GM21723 (cell line): ENCODE measurements around the gene OCIAD1.
"Not testable (repeated sequence)": the region's sequence is repeated elsewhere in the genome, so short reads cannot be mapped to it uniquely, and the experiment has no call there.

Source experiments
- ATAC-seq: cut with Tn5 transposase; IDR thresholded peaks from one replicate; pipeline ENCODE4 v1.9.1; 2021; ENCODE audit warnings: mild to moderate bottlenecking, moderate library complexity; ENCODE audit not compliant: unreplicated experiment

OCIAD1 gene

DNA sequence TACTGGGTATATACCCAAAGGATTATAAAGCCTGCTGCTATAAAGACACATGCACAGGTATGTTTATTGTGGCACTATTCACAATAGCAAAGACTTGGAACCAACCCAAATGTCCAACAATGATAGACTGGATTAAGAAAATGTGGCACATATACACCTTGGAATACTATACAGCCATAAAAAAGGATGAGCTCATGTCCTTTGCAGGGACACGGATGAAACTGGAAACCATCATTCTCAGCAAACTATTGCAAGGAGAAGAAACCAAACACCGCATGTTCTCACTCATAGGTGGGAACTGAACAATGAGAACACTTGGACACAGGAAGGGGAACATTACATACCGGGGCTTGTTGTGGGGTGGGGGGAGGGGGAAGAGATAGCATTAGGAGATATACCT is 58.9 kb downstream of the OCIAD1 start:
- not testable (repeated sequence) for ATAC-seq

DNA sequence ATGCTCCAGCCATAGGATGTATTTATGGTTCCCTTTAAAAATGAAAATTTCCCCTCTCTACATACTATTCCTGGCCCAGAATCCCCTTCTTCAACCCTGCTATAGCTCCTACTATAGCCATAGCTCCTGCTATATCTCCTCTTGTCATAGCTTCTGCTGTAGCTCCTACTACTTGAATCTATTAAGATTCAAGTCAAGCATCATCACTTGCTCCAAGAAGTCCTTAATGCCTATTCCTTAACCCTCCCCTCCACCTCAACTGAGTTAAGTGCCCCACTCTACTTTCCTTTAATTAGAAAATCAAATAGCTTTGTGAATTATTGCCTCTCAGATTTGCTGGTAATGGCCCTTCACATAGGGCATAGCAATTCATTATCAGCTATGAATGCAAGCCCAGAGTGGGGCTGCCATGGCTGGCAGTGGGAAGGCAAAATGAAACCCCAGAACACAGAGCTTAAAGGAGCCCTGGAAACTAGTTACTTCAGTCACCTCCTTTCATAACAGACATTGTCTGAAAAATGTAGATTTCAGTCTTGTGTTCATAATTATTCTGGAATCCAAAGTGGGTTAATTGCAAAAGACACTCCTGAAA is 60.2 kb downstream of the OCIAD1 start:
- ATAC-seq, result no peak

DNA sequence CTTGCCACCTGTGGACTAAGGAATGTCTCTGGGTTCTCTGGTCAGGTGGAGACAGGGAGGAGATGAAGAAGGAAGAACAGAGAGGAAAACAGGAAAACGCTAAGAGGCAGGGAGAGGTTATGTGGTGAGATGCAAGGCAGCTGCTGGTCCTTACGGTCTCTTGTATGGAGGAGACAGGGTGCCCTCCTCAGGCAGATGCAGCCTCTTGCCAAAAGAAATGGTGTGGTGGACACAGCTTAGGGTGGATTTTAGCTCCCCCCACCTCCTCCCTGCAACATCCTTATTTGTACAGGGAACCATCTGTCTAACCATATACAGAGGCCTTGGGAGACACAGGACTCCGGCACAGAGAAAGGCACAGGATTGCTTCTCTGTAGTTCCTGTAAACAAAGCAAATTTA is 66.0 kb downstream of the OCIAD1 start:
- no peak for ATAC-seq

DNA sequence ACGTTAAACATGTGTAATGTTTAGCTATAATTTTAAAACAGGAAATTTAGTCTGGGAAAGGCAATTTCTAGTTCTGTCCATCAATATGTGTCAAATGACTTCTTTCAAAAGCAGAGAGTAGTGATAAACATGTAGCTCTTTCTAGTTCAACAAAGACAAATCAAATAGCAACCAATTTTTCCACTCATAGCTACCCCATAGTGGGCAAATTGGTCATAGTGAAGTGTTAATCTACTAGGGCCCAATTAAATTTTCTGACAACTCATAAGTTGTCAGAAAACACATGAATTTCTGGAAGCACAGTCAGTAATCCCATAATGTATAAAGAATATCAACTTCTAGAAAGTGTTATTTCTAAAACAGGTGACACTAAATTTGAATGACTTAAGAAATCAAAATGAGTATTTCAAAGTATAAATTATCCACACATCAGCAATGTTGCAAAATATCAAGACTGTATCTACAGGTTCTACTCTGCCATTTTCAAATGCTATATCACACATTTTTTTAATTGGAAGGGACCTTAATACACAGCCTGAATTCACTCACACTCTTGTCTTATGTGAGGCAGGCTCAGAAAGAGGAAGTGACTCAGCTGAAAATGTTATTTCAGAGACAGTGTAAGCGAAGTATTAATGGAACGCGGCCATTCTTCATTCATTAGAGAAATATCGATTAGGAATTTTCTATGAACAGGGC is 68.0 kb downstream of the OCIAD1 start:
- peak; percentile 74 for ATAC-seq

DNA sequence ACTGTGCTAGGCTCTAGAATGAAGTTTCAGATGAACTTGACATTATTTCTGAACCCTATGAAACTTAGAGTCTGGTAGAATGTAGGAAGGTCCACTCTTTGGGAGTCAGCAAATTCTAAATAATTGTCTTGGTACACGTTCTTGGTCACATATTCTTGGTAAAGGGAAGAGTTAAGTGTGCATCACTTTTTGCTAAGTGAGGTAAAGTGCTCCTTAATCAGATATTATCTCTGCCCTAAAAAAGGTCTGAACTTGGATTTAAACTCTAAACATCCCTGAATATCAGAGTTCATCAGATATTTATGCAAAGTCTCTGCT is 68.5 kb downstream of the OCIAD1 start:
- ATAC-seq, result peak; percentile 13

DNA sequence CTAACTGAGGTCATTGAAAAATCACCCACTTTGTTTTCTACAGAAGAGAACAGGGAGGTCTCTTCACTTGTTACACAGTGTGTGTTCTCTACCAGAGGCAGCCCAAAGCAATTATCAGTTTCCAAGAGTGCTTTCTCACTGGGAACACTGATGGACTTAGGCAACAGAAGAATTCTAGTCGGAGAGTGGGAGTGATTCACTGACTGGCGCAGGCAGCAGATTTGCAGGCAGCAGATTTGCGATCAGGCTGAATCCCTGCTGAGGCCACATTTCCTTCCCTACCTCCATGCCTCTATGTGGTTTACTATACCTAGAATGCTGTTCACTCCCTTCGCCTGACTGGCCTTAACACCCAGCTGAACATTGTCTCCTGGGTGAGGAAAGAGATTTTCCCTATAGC is 69.1 kb downstream of the OCIAD1 start:
- ATAC-seq, result no peak

DNA sequence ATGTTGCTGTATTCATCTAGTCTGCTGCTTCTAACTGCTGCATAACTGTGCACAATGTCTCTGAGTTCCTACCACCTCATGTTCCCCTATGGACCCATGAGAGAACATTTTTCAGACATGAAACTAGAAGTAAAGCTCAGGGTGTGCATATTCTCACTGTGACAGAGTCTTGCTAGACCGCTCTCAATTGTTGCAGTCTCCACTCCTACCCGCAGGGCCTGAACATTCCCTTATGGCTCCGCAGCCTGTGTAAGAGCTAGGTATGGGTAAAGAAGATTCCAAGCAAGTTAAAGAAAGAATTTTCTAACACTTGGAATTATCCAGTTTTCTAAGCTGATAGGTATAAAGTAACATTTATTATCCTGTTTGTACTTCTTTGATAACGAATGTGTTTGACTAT is 70.3 kb downstream of the OCIAD1 start:
- no peak for ATAC-seq

DNA sequence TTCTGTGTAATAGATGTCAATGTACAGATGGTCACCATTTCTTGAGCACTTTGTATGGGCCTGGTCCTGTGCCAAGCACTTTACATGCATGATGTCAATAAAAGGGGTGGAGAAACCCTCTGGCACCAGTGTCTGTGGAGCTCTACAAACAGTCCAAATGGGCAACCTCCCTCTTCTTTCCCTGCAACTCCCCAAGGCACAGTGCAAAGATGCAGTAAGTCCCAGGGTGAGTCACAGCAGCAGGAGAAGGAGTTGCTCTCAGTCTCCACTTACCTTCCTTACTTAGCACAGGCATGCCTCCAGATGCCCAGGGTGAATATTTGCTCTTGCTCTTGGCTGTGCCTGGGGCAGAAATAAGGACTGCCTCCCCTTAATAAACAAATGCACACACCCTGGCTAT is 71.4 kb downstream of the OCIAD1 start:
- no peak for ATAC-seq

DNA sequence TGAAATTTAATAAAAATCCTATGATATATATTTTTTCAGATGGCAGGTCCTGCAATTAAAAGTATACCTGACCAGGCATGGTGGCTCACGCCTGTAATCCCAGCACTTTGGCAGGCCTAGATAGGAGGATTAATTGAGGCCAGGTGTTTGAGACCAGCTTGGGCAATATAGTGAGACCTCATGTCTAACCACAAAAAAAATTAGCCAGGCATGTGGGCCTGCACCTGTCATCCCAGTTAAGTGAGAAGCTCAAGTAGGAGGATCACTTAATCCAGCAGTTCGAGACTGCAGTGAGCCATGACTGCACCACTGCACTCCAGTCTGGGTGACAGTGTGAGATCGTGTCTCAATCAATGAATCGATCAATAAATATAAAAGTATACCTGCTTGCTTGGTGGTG is 73.2 kb downstream of the OCIAD1 start:
- ATAC-seq, result no peak

DNA sequence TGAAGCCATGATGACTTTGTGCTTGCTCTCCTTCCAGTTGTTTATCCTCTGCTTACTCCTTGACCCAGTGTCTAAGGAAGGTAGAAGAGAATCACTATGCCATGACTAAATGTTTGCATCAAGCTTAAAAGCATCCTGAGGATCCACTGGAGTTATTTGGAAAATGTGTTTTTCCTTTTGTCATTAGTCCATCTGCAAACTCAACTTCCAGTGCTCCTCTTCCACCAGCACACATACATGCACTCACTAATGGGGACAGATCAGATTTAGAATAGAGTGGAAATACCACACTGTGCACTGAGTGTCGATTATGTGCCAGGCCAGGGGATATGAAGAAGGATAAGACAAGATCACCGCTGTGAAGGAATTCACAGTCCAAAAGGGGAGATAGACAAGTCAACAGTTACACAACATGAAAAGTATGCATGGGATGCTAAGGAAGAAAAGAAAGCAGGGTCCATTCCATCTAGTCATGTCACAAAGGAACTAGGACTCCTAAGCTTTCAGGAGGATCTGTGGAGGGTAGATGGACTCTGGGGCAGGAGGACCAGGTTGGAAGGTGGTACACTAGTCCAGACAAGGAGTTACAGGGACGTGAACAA is 73.8 kb downstream of the OCIAD1 start:
- ATAC-seq, result no peak

DNA sequence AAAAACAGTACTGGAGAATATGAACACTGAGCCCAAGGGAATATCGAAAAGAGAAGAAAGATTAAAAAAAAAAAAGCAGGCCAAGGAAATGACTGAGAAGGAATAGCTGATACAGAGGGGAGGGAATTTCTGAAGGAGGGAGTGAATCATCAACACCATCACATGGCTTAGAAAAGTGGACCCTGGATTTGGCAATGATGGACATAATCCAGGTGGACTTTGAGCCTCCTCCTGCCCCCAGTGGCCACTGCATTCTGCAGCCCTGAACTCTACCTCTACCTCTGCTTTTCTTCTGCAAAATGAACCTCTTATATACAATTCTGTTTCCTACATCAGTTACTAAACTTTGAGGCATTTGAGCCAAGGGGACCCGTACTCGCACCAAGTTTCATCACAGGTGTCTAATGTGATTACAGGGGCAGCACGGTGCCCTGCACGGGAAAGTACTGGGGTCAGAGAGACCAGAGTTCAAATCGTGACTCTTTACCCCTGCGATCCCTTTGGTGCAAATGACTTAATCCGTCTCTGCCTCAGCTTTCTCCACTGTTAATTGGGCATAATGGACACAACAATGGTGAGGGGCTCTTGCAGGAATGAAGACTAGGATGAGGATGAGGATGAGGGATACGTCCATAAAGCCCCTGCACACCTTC is 74.6 kb downstream of the OCIAD1 start:
- no peak for ATAC-seq

DNA sequence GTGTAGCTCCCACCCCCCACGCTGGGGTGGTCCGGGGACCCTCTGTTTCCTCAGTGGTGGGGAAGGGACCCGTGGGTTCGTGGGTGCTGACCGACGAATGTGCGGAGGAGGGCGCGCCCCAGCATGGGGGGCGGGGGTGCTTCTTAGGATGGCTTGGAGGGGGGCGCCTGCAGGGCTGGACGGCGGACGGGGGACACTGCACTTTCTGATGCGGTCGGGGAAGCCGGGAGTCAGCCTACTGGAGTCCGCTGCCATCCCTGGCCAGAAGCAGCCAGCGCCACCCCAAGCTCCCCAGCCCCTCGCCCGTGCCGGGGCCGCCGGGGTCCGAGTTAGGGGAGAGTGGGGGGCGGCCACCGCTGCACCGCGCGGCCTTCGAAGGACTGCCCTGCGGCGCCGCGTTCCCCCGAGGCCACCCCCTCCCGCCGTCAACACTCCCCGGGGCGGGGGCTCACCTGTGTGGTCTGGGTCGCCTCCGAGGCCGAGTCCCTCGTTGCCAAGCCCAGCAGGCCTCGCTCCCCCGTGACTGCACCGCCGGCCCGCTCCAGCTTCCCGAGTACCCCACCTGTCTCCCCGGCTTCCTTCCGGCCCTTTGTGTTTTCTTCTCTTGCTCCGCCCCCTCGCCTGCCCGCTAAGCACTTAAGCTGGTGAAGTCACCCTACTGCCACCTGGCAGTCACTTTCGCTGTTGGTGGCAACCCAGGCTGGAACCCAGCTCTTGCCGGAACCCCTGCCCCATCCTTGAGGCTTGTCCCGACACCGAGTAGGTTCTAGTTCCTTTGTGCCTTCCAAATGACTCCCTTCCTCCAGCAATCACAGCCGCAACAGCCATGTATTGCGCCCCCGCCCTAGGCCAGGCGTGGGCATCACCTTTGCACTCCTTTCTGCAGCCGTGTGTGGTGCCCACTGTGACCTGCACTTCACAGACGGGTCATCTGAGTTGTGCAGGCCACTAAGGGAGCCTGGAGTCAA is 75.6 kb downstream of the OCIAD1 start, which contains the start of gene OCIAD2:
TSS of gene OCIAD2 (minus strand) at position 569 of the 968 bp plus-strand sequence. CDS start 2,225 bp downstream, outside the sequence.
- peak; percentile 98 for ATAC-seq

DNA sequence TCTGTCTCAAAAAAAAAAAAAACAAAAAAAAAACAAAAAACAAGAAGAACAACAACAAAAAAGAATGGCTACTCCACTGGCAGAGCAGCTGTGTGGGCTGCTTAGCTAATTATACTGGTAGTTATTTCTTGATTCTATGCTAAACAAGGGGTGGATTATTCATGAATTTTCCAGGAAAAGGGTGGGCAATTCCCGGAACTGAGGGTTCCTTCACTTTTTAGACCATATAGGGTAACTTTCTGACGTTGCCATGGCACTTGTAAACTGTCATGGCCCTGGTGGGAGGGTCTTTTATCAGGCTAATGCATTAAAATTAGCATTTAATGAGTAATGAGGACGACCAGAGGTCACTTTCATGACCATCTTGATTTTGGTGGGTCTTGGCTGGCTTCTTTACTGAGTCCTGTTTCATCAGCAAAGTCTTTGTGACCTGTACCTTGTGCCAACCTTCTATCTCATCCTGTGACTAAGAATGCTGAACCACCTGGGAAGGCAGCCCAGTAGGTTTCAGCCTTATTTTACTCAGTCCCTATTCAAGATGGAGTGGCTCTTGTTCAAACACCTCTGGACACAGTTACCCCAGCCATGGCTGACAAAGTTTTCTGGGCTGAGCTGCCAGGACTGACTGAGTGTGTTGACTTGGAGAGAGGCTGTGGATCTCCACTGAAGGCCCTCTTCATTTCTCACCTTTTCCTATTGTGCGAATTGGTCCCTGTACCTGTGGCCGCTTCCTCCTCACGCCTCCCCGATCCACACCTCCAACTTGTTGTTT is 77.0 kb downstream of the OCIAD1 start:
- ATAC-seq, result no peak

DNA sequence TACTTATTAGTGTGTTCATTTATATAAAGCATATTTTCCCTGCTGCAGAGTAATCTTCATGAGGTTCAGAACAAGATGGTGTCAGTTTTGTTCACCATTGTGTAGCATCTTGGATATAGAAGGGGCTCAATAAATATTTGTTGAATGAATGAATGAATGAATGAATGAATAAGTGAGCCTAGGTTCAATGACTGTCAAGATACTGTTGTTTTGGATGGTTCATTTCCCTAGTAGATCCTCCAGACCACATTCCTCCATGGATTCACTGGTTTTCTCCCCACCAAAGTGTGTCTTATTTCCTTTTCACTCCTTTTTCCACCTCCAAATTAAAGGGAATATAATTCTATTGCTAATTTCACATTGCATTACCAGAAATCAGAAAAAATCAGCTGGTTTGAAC is 77.8 kb downstream of the OCIAD1 start:
- ATAC-seq, result no peak

DNA sequence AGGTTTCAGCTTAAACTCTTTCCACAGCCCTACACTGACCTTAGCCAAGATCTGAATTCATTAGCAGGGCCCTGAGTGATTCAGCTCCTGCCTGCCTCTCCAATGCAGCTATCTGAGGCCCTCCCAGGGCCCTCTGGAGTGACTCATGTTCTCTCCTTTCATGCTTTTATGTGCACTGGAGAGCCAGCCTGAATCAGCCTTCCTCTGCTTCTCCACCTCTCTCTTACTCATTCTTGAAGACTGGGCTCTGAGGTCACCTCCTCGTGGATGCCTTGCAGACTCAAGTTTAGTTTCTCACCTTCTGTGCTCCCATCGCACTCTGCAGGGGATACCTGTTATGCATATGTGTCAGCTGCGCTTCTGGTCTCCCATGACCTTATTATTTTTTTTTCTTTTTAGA is 78.8 kb downstream of the OCIAD1 start:
- no peak for ATAC-seq

DNA sequence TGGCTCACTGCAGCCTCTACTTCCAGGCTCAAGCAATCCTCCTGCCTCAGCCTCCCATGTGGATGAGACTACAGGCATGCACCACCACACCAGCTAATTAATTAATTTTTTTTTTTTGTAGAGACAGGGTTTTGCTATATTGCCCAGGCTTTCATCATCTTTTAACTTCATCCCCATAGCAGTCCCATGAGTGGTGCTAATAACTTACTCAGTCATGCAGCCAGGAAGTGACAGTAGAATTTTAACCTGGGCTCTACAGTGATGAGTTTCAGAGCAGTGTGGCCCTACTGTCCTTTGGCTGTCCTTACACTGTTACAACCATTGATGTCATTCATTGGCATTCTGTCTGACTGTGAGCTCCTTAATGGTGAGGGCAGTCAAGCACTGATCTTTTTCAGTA is 79.6 kb downstream of the OCIAD1 start:
- ATAC-seq, result no peak
